GM21390 (cell line): ENCODE measurements around the gene CCR9.

ENCODE experiments used
- ATAC-seq: cut with Tn5 transposase; IDR thresholded peaks from one replicate; pipeline ENCODE4 v1.9.1; 2021; ENCODE audit not compliant: unreplicated experiment

Gene CCR9

GRCh38 chr3:45936261-45936660 lies 49.9 kb downstream of the CCR9 start:
- no peak for ATAC-seq

- no peak for ATAC-seq
Observed at GRCh38 chr3:45937206-45938042, 51.1 kb downstream of the CCR9 start.

- no peak for ATAC-seq
Observed at GRCh38 chr3:45938043-45938435, 51.7 kb downstream of the CCR9 start.

- ATAC-seq: no peak
Observed at GRCh38 chr3:45938864-45939263, 52.5 kb downstream of the CCR9 start.

- ATAC-seq: no peak
Observed at GRCh38 chr3:45939341-45939771, 53.0 kb downstream of the CCR9 start.

- ATAC-seq: no peak
Observed at GRCh38 chr3:45940004-45940780, 53.8 kb downstream of the CCR9 start.

GRCh38 chr3:45940781-45941365 lies 54.5 kb downstream of the CCR9 start:
- ATAC-seq: no peak

- no peak for ATAC-seq
Observed at GRCh38 chr3:45942051-45942825, 55.9 kb downstream of the CCR9 start.

- ATAC-seq: no peak
Observed at GRCh38 chr3:45943207-45943846, 57.0 kb downstream of the CCR9 start, which contains the start of gene CXCR6. Gene CXCR6, plus strand, starts transcription at chr3:45943464. Its CDS starts 3,018 bp downstream, at chr3:45946482.

- no peak for ATAC-seq
Observed at GRCh38 chr3:45944830-45945620, 58.7 kb downstream of the CCR9 start.

- no peak for ATAC-seq
Observed at GRCh38 chr3:45946307-45946706, 60.0 kb downstream of the CCR9 start.

- ATAC-seq: no peak
Observed at GRCh38 chr3:45946875-45947274, 60.5 kb downstream of the CCR9 start.

GRCh38 chr3:45947361-45947760 lies 61.0 kb downstream of the CCR9 start:
- ATAC-seq: no peak

GRCh38 chr3:45948311-45948781 lies 62.0 kb downstream of the CCR9 start:
- no peak for ATAC-seq

GRCh38 chr3:45948881-45949280 lies 62.5 kb downstream of the CCR9 start:
- ATAC-seq: no peak

- ATAC-seq: no peak
Observed at GRCh38 chr3:45949432-45949831, 63.1 kb downstream of the CCR9 start.

GRCh38 chr3:45950131-45950530 lies 63.8 kb downstream of the CCR9 start:
- no peak for ATAC-seq

GRCh38 chr3:45950686-45951600 lies 64.6 kb downstream of the CCR9 start:
- ATAC-seq: no peak
